HG02885 (cell line): ENCODE results near the gene CYP2W1.
"Not testable (repeated sequence)": the region's sequence is repeated elsewhere in the genome, so short reads cannot be mapped to it uniquely, and the experiment has no call there.

Experiments used
- ATAC-seq: cut with Tn5 transposase; IDR thresholded peaks from one replicate; pipeline ENCODE4 v1.9.1; 2021; ENCODE audit warnings: mild to moderate bottlenecking; ENCODE audit not compliant: unreplicated experiment, poor library complexity

CYP2W1 gene

DNA sequence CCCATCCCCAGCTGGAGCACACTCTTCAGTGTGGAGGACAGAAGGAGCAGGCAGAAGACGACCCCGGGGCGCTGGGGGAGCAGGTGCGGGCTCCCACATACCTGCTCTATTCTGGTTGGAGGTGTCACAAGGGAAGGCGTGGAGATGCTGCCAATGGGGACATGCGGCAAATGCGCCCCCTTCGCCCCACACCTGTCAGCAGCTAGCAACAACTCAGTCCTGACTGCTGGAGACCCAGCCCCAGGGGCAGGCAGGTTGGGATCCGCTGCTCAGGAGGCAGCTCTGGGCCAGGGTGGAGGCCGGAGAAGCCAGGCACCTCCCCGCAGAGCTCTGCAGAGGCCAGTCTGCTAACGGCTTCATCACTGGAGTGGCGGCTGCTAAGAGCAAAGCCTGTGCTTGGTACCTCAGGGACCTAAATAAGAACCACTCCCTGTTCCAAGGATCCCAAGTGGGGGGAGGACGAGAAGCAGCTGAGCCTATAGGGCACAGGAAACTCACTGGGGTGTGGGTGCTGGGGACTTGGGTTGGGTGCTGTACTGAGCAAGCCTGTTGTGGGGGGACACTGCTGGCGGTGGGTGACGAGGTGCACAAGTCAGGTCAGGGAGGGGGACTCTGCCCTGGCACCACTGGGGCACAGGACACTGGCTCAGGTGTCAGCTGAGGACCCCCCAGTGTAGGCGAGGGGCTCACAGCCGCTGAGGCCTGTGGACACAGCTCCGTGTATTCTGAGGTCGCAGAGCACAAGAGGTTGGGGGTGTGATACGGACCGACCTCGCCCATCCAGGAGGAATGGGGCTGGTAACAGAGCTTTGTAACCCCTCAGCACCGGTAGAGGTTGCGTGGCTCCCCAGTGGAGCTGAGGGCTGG is 42.1 kb downstream of the CYP2W1 start:
- ATAC-seq: no peak

GRCh38 chr7:1025743-1026581 is 43.0 kb downstream of the CYP2W1 start:
- ATAC-seq: no peak

GRCh38 chr7:1026721-1027161 is 43.8 kb downstream of the CYP2W1 start:
- ATAC-seq: no peak

DNA sequence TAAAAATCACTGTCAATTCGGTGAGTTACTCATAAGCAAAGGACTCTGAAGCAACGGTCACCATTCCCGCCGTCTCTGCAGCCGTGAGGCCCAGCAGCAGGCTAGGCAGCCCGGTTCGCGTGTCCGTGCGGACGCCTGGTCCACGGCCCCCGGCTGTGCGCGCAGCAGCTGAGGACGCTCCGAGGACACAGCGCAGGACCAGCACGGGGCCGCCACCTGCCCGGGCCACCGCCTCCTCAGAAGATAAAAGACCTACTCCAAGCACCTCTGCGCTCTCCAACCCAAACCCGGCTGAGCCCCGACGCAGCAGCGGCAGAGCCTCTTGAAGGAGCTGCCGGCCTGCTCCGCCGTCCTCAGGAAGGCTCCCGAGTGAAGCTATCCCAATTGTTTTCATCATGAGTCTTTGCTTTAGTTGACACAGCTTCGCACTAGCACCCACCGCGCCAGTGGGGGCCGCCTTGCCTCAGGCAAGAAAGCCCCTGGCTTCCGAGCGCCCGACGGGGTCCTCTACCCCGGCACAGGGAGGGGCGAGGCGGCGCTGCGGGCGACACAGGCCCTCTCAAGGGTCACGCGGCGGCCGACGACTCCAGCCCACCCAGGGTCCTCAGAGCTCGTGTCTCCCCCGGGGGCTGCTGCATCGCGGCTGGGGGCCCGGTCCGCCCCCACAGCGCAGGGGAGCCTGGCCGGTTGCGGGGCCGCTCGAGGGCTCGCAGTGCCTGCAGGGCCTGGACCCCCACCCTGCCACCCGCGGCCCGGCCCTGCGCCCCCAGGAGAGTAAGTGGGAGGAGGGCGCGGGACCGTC is 44.5 kb downstream of the CYP2W1 start:
- ATAC-seq: peak; percentile 2

DNA sequence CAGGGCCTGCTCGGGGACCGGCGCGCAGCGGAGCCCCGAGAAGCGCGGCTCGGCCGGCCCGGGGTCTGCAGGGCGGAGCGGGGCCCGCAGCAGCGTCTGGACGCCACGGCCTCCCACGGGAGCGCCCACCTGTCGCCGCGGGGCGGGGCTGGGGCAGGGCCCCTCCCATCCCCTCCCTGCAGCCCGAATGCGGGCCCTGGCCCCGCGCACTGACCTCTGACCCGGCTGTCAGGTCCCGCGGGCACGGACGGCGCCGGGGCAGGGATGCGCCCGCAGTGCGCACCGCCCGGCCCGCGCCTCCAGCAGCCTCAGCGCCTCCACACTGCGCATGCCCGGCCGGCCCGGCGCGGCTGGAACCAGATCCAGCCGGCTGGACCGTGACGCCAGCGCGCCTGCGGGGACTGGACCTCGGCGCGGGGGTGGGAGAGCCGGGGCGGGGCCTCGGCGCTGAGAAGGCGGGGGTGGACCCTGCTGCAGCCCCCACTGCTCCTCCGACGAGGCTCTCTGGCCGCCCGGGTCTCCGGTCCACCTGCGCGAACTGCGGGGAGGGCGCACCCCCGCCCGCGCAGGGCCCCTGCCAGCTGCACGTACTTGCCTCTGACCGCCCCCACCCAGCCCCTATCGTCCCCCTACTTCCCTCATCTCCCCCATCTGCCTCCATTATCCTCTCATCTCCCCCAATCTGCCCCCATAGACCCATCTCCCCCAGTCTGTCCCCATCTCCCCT is 45.2 kb downstream of the CYP2W1 start:
- ATAC-seq: peak; percentile 55

DNA sequence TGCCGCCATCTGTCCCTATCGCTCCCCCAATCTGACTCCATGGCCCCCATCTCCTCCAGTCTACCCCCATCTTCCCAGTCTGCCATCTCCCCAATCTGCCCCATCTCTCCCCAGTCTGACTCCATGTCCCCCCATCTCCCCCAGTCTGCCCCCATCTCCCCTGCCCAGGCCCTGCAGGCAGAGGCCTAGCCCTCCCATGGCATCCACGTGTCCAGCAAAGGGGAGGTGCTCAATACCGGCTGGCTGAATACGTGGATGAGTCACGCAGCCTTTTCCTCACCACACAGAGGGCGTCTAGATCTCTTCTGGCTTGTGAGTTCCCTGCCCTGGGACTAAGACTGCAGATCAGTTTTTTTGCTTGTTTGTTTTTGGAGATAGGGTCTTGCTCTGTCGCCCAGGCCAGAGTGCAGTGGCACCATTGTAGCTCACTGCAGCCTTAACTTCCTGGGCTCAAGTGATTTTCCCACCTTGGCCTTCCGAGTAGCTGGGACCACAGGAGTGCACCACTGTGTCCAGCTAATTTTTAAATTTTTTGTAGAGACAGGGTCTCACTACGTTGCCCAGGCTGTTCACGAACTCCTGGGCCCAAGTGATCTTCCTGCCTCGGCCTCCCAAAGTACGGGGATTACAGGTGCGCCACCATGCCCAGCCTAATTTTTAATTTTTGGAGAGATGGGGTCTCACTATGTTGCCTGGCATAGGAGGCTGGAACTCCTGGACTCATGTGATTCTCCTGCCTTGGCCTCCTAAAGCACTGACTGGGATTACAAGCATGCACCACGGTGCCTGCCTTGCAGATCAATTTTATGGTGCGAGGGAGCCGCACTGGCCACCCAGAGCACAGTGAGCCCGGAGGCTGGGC is 46.0 kb downstream of the CYP2W1 start:
- ATAC-seq: no peak

- no peak for ATAC-seq
Measured at GRCh38 chr7:1029637-1030443, 46.9 kb downstream of the CYP2W1 start.

GRCh38 chr7:1030444-1031070 is 47.6 kb downstream of the CYP2W1 start:
- no peak for ATAC-seq

- ATAC-seq: no peak
Measured at GRCh38 chr7:1031716-1032455, 48.9 kb downstream of the CYP2W1 start.

DNA sequence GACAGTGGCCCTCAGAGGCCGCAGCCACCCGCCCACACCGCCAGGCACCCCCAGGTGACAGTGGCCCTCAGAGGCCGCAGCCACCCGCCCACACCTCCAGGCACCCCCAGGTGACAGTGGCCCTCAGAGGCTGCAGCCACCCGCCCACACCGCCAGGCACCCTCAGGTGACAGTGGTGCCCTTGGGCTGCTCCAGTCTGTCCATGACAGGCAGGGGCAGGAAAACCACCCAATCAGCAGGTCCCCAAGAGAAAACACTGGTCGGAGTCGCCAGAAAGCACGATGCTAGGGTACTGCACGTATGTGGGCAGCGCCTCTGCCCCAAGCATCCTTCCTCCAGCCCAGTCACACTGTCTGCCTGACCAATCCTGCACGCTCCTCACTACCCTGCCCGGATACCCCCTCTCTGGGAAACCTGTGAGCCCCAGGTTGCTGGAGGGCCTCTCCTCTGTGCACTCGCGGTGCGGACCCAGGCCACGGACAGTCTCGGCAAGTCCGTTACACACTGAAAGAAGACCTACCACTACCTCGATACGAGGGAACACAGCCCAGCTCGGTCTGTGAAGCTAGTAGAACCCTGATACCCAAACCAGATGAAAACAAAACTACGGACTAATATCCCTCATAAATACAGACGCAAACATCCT is 49.7 kb downstream of the CYP2W1 start:
- no peak for ATAC-seq

- no peak for ATAC-seq
Measured at GRCh38 chr7:1033546-1034145, 50.7 kb downstream of the CYP2W1 start.

- not testable (repeated sequence) for ATAC-seq
Measured at GRCh38 chr7:1034769-1035168, 51.8 kb downstream of the CYP2W1 start.

GRCh38 chr7:1036164-1036928 is 53.4 kb downstream of the CYP2W1 start:
- ATAC-seq: not testable (repeated sequence)
